Vagina (tissue), 2 donors: Measurements from ENCODE around the gene GRIK3.

Source experiments
- POLR2A ChIP-seq, 2 donors: fragments of 450-650 bp; IDR thresholded peaks; one replicate each; pipeline ENCODE4 v1.6.1; 2017; ENCODE audit warnings: antibody characterized with exemption in 2 of 2, mild to moderate bottlenecking in 2 of 2, moderate library complexity in 2 of 2
- TF ChIP-seq, protein P1 (sequence below), 3 experiments: fragments of 450-650 bp in 2 of 3; fragments of 200-600 bp in 1 of 3; sonication (generic) in 1 of 3; IDR thresholded peaks; one replicate each; pipeline ENCODE4 v1.5.1; 2017 to 2019; ENCODE audit warnings: antibody characterized with exemption in 3 of 3, mild to moderate bottlenecking in 2 of 3, moderate library complexity in 2 of 3

DNA sequence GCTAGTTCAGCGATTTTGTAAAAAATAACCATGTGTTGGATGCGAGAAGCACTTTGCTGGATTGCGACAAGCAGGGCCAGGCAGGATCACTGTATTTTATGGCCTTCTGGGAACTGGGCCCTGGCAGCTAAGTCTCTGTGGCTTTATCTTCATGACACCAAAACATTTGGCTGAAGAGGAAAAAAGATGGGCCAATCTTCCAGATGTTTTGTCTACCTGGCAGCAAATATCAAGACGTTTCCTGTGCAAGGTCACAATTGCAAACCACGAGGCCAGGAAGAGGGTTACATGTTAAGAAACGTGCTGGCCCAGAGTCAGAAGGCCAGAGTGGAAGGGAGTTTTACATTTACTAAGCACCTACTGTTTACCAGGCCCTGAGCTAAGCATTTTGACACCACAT, 22.1 kb downstream of the GRIK3 start:
- TF ChIP-seq, protein P1, sequence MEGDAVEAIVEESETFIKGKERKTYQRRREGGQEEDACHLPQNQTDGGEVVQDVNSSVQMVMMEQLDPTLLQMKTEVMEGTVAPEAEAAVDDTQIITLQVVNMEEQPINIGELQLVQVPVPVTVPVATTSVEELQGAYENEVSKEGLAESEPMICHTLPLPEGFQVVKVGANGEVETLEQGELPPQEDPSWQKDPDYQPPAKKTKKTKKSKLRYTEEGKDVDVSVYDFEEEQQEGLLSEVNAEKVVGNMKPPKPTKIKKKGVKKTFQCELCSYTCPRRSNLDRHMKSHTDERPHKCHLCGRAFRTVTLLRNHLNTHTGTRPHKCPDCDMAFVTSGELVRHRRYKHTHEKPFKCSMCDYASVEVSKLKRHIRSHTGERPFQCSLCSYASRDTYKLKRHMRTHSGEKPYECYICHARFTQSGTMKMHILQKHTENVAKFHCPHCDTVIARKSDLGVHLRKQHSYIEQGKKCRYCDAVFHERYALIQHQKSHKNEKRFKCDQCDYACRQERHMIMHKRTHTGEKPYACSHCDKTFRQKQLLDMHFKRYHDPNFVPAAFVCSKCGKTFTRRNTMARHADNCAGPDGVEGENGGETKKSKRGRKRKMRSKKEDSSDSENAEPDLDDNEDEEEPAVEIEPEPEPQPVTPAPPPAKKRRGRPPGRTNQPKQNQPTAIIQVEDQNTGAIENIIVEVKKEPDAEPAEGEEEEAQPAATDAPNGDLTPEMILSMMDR (IDR thresholded peaks at IDR 0.05): no peak
- no peak for TF ChIP-seq POLR2A (IDR thresholded peaks at IDR 0.05)
